Esophagus squamous epithelium (tissue), 4 donors: ENCODE data around the gene SPON2.

Source experiments
- POLR2A ChIP-seq, 4 donors: fragments of 450-650 bp; IDR thresholded peaks; one replicate each; pipeline ENCODE4 v1.6.1; 2017; ENCODE audit warnings: antibody characterized with exemption in 4 of 4, mild to moderate bottlenecking in 4 of 4, moderate library complexity in 3 of 4
- TF ChIP-seq, protein P1 (sequence below), 6 experiments: fragments of 450-650 bp in 4 of 6; fragments of 200-600 bp in 2 of 6; sonication (generic) in 2 of 6; IDR thresholded peaks; one replicate each; pipeline ENCODE4 v1.5.1; 2016 to 2019; ENCODE audit warnings: antibody characterized with exemption in 6 of 6, mild to moderate bottlenecking in 4 of 6, moderate library complexity in 4 of 6

DNA sequence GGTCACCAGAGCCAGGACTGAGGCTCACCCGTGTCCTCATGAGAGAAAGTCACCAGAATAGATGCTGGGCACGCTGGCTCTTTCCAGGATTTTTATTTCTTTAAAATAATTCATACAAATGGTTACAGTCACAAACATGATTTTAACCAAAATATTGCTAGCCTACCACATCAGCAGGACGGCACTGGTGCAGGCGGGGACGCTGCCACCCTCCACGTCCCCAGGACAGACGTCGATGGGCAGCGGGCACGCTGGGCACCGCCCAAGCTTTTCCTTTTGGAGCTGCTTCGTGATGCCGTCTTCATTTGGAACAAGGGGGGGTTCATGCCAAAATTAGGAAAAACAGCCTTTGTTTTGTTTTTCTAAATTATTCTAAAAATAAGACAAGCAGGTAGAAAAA, 39.0 kb upstream of the SPON2 start:
- TF ChIP-seq, protein P1, sequence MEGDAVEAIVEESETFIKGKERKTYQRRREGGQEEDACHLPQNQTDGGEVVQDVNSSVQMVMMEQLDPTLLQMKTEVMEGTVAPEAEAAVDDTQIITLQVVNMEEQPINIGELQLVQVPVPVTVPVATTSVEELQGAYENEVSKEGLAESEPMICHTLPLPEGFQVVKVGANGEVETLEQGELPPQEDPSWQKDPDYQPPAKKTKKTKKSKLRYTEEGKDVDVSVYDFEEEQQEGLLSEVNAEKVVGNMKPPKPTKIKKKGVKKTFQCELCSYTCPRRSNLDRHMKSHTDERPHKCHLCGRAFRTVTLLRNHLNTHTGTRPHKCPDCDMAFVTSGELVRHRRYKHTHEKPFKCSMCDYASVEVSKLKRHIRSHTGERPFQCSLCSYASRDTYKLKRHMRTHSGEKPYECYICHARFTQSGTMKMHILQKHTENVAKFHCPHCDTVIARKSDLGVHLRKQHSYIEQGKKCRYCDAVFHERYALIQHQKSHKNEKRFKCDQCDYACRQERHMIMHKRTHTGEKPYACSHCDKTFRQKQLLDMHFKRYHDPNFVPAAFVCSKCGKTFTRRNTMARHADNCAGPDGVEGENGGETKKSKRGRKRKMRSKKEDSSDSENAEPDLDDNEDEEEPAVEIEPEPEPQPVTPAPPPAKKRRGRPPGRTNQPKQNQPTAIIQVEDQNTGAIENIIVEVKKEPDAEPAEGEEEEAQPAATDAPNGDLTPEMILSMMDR (IDR thresholded peaks at IDR 0.05) = no peak
- no peak for TF ChIP-seq POLR2A (IDR thresholded peaks at IDR 0.05)
